Stomach (tissue), 9 donors: ENCODE measurements around the gene GABRB3. TPM values are rescaled to one million over a fixed set of nuclear protein-coding genes. Genes with fewer than 3 reads are reported as not detected.

Experiments used
- DNase-seq, 2 donors: peaks; one replicate each; pipeline versions ENCODE4 v3.0.0 to v3.0.0-alpha.2; 2013 to 2019
- H3K27ac ChIP-seq, 5 donors: fragments of 200-600 bp in 4 of 5; sonication (generic) in 4 of 5; one replicate each; pipeline ENCODE4 v1.5.1; 2013 to 2019; ENCODE audit warnings: mild to moderate bottlenecking in 1 of 5, moderate library complexity in 1 of 5
- H3K27me3 ChIP-seq, 3 donors: fragments of 200-600 bp; sonication (generic); one replicate each; pipeline ENCODE4 v1.5.1; 2017 to 2019; ENCODE audit warnings: mixed run types in 1 of 3
- H3K36me3 ChIP-seq, 4 donors: fragments of 200-600 bp; sonication (generic); 1 replicate in 3 of 4; 2 replicates in 1 of 4; pipeline ENCODE4 v1.5.1; 2016 to 2019
- H3K4me1 ChIP-seq, 4 donors: fragments of 200-600 bp; sonication (generic); one replicate each; pipeline ENCODE4 v1.5.1; 2016 to 2019
- H3K4me3 ChIP-seq, 4 donors: fragments of 200-600 bp; sonication (generic) in 3 of 4; one replicate each; pipeline ENCODE4 v1.5.1; 2016 to 2019; ENCODE audit warnings: mild to moderate bottlenecking in 1 of 4
- H3K9me3 ChIP-seq, 4 donors: fragments of 200-600 bp; sonication (generic); one replicate each; pipeline ENCODE4 v1.5.1; 2016 to 2019
- CTCF ChIP-seq, 7 experiments: fragments of 450-650 bp in 4 of 7; fragments of 200-600 bp in 3 of 7; sonication (generic) in 3 of 7; IDR thresholded peaks; one replicate each; pipeline ENCODE4 v1.5.1; 2016 to 2019; ENCODE audit warnings: antibody characterized with exemption in 7 of 7, control low read depth in 2 of 7, mild to moderate bottlenecking in 1 of 7
- EP300 ChIP-seq: sonication (generic); formaldehyde crosslinking; IDR thresholded peaks from one replicate; pipeline ENCODE4 v1.6.1; 2017; ENCODE audit warnings: antibody characterized with exemption
- POLR2A ChIP-seq, 4 donors: fragments of 450-650 bp; IDR thresholded peaks; one replicate each; pipeline ENCODE4 v1.6.1; 2016; ENCODE audit warnings: antibody characterized with exemption in 4 of 4, control low read depth in 2 of 4, mild to moderate bottlenecking in 1 of 4, moderate library complexity in 1 of 4
- POLR2AphosphoS5 ChIP-seq, 3 donors: sonication (generic); formaldehyde crosslinking; IDR thresholded peaks; one replicate each; pipeline ENCODE4 v1.6.1; 2016; ENCODE audit warnings: antibody characterized with exemption in 3 of 3
- WGBS, 5 donors: extraction: QIAGEN DNeasy Blood & Tissue Kit in 3 of 5; methylation state at CpG; one replicate each; pipeline versions ENCODE4 v1.1.5 to v1.1.7; 2013 to 2018; 5-methylcytosine and 5-hydroxymethylcytosine counted together
- intact Hi-C: fragments of 100-400 bp; cut with DNase I; formaldehyde crosslinking; loops from one replicate; pipeline ENCODE4 v1.15.1; 2023; ENCODE audit warnings: low total_unique reads
- polyA plus RNA-seq, 3 donors: library from polyadenylated mRNA; stranded (reverse); fragments of 200-250 nt; gene quantifications; one replicate each; pipeline ENCODE4 v1.2.3, GENCODE V29; 2013
- total RNA-seq, 5 donors: library from RNA; depleted of rRNA; stranded (reverse); fragments of >200 nt; gene quantifications; one replicate each; pipeline versions ENCODE4 v1.1.0 to v1.2.3, GENCODE V29; 2014 to 2016
- donor health status: healthy with polysubstance abuse.
- donor health status: Bipolar disorder and iron deficiency.
- donor health status: healthy.

GABRB3 gene
- total and polyA plus RNA-seq, 8 donors = 1.5 to 14.6 (median 6.1) TPM; not detected in 2

- Histone ChIP-seq H3K4me1 (no peaks in the 10 kb centered on the region), H3K27ac (no peak overlapping the region), H3K4me3 (no peak overlapping the region), H3K36me3 (no peaks in the 10 kb centered on the region), H3K27me3 (no peaks in the 10 kb centered on the region), H3K9me3 (peaks cover 0 to 36% (median 13%) of the 10 kb centered on the region in 4 donors)
- no peak for DNase-seq
- intact Hi-C loops = no loop called here
- TF ChIP-seq CTCF (IDR thresholded peaks at IDR 0.05) (no peak), POLR2A (IDR thresholded peaks at IDR 0.05) (no peak), POLR2AphosphoS5 (IDR thresholded peaks at IDR 0.05) (no peak), EP300 (no peak)
- 87 to 95% (median 89%) methylated on average over 6 of the region's 6 CpGs for WGBS, 5 donors
Measured at GRCh38 chr15:26648676-26649075, 124.2 kb downstream of the GABRB3 start.

DNA sequence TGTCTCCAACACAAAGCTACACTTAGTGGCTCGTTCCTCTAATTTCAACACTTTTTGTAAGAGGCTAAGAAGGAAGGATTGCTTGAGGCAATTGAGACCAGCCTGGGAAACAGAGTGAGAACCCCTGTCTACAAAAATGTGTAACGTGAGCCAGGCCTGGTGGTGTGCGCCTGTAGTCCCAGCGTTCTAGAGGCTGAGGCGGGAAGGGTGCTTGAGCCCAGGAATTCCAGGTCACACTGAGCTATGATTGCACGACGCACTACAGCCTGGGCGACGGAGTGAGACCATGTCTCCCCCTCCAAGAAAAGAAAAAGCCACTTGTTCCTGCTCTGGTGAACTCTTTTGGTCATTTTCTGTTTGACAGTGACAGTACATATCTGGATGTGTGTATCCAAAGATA lies 127.9 kb downstream of the GABRB3 start:
- H3K9me3 ChIP-seq = peaks cover 0 to 15% (median 5%) of the 10 kb centered on the region in 4 donors
- DNase-seq = no peak
- 91 to 93% (median 92%) methylated on average over 9 of the region's 9 CpGs for WGBS, 5 donors
- H3K27me3 ChIP-seq = no peaks in the 10 kb centered on the region
- no peaks in the 10 kb centered on the region for H3K36me3 ChIP-seq
- no peak for TF ChIP-seq POLR2AphosphoS5 (IDR thresholded peaks at IDR 0.05)
- TF ChIP-seq EP300 = no peak
- no peak for TF ChIP-seq POLR2A (IDR thresholded peaks at IDR 0.05)
- TF ChIP-seq CTCF (IDR thresholded peaks at IDR 0.05) = no peak
- no peak overlapping the region for H3K4me3 ChIP-seq
- H3K27ac ChIP-seq = no peak overlapping the region
- intact Hi-C loops = no loop called here
- no peaks in the 10 kb centered on the region for H3K4me1 ChIP-seq

- H3K4me3 ChIP-seq = no peak overlapping the region
- TF ChIP-seq EP300 = no peak
- no peak for TF ChIP-seq POLR2A (IDR thresholded peaks at IDR 0.05)
- TF ChIP-seq POLR2AphosphoS5 (IDR thresholded peaks at IDR 0.05) = no peak
- TF ChIP-seq CTCF (IDR thresholded peaks at IDR 0.05) = no peak
- 69 to 94% (median 86%) methylated on average over 6 of the region's 6 CpGs for WGBS, 5 donors
- H3K27ac ChIP-seq = no peak overlapping the region
- no peaks in the 10 kb centered on the region for H3K27me3 ChIP-seq
- H3K9me3 ChIP-seq = no peaks in the 10 kb centered on the region
- no peak for DNase-seq
- no peaks in the 10 kb centered on the region for H3K36me3 ChIP-seq
- intact Hi-C loops = no loop called here
- no peaks in the 10 kb centered on the region for H3K4me1 ChIP-seq
Measured at GRCh38 chr15:26641144-26641543, 131.7 kb downstream of the GABRB3 start.

DNA sequence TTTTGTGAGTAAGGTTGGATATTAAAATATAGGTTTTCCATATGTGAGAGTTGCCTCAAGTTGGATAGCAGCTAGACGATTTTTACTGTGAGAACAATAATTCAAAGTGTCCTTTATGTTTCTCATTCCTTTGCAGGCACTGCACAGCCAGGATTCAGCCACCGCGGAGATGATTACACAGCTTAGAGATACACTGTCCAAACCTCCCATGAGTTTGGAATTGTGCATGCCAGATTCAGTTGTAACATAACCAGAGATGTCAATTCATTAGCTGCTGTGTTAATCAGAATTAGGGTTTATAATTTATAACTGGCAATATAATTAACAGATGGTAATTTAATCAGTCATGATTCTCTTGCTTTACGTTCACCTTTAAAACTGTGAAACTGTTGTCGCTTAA lies 132.3 kb downstream of the GABRB3 start:
- H3K4me3 ChIP-seq = no peak overlapping the region
- no peak overlapping the region for H3K27ac ChIP-seq
- no peaks in the 10 kb centered on the region for H3K4me1 ChIP-seq
- H3K36me3 ChIP-seq = no peaks in the 10 kb centered on the region
- TF ChIP-seq EP300 (no peak), POLR2A (IDR thresholded peaks at IDR 0.05) (no peak), POLR2AphosphoS5 (IDR thresholded peaks at IDR 0.05) (no peak)
- 77 to 91% (median 86%) methylated on average over 5 of the region's 5 CpGs for whole genome bisulfite sequencing, 5 donors
- no peak for DNase-seq
- no peaks in the 10 kb centered on the region for H3K9me3 ChIP-seq
- no peaks in the 10 kb centered on the region for H3K27me3 ChIP-seq
- intact Hi-C loops = no loop called here

DNA sequence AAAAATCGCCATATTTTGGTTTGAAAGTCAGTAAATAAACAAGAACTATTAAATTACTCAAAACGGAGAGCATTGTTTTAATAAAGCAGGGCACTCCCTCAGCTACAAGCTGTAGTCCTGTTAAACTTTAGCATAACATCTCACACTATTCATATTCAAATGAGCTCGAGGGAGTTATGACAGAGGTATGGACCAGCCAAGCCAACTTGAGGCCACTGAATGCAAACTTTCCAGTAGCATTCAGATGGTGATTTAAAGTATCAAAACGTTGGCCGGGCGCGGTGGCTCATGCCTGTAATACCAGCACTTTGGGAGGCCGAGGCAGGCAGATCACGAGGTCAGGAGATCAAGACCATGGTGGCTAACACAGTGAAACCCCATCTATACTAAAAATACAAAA lies 132.9 kb downstream of the GABRB3 start:
- no peak overlapping the region for H3K4me3 ChIP-seq
- no peak for DNase-seq
- WGBS, 5 donors = 68 to 83% (median 80%) methylated on average over 9 of the region's 9 CpGs
- no peaks in the 10 kb centered on the region for H3K9me3 ChIP-seq
- intact Hi-C loops = no loop called here
- no peaks in the 10 kb centered on the region for H3K27me3 ChIP-seq
- no peak overlapping the region for H3K27ac ChIP-seq
- no peaks in the 10 kb centered on the region for H3K36me3 ChIP-seq
- TF ChIP-seq POLR2AphosphoS5 (IDR thresholded peaks at IDR 0.05) = no peak
- no peaks in the 10 kb centered on the region for H3K4me1 ChIP-seq
